ENCODE results near the gene C19orf38.

DNA sequence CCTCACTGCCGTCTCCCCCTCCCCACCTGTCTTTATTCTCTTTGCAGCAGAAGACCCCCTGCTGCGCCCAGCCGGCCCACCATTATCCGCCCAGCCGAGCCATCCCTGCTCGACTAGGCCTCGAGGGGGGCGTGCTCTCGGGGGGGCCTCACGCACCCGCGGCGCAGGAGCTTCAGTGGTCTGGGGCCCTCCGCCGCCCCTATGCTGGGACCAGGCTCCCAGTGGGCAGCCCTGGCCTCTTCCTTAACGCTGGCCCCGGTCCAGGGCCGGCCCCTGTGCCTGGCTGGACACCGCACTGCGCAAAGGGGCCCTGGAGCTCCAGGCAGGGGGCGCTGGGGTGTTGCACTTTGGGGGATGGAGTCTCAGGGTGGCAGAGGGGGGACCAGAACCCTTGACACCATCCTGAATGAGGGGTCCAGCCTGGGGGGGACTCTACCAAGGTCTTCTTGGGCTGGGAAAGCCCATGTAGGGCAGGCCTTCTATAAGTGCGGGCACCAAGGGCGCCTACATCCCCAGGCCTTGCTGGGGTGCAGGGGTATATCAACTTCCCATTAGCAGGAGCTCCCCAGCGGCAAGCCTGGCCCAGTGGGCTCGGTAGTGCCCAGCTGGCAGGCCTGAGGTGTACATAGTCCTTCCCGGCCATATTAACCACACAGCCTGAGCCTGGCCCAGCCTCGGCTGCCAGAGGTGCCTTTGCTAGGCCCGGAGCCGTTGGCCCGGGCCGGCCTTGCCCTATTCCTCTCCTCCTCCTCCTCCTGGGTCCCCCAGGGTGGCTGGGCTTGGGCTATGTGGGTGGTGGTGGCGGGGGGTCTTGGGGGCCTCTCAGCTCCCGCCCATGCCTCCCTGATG, 17.1 kb upstream of the C19orf38 start:
- TF ChIP-seq CTCF (IDR thresholded peaks at IDR 0.05) (no peak), POLR2A (IDR thresholded peaks at IDR 0.05) (no peak)

All from tibial nerve (tissue), 3 donors.